GM18873 (cell line): ENCODE measurements around the gene SATL1.
"Not testable (repeated sequence)": the region's sequence is repeated elsewhere in the genome, so short reads cannot be mapped to it uniquely, and the experiment has no call there.

Experiments used
- ATAC-seq: cut with Tn5 transposase; IDR thresholded peaks from one replicate; pipeline ENCODE4 v1.9.1; 2021; ENCODE audit warnings: mild to moderate bottlenecking, moderate library complexity, moderate number of reproducible peaks; ENCODE audit not compliant: unreplicated experiment, low FRiP score

Gene SATL1, protein sequence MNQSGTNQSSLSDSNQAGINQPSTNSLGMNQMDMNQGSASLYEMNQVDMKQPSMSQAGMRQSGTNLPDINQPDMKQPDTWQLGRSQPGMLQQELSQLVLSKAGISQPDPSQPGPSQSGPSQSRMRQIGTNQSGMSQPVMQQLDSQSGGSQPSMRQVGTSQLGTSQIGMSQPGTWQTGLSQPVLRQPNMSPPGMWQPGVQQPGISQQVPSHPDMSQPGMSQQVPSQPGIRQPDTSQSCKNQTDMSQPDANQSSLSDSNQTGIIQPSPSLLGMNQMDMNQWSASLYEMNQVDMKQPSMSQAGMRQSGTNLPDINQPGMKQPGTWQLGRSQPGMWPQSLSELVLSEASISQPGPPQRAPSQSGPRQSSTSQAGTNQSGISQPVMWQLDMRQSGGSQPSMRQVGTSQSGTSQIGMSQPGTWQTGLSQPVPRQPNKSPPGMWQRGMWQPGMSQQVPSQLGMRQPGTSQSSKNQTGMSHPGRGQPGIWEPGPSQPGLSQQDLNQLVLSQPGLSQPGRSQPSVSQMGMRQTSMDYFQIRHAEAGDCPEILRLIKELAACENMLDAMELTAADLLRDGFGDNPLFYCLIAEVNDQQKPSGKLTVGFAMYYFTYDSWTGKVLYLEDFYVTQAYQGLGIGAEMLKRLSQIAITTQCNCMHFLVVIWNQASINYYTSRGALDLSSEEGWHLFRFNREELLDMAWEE

DNA sequence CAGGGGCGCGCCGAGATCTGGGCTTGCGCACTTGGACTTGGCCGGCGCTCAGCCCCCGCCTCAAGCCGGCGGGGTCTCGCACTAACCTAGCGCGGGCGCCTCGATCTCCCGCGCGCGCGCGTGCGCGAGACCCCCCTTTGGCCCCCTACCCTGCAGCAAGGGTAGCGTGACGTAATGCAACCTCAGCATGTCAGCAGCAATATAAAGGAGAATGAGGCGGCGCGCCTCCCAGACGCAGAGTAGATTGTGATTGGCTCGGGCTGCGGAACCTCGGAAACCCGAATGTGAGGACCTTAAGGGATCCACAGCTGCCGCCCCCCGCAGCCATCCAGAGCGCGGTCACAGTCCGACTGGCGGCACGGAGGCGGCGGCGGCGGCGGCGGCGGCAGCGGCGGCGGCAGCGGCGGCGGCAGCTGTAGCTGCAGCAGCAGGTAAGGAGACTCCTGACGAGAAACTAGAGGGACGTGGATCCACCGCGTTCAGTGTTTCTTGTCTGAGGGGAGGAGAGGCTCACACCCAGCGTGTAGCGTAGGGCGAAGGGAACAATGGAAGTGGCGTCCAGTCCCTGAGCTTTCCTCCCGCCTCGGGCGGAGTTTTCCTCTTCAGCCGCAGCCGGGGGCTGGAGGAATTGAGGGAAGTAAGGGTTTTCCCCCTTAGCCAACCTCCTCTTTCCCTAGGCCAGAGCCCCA lies at the start of gene SATL1, which contains the start of gene ZNF711:
TSS of gene SATL1 (minus strand) at position 19 of the 689 bp plus-strand sequence. CDS start 134,811 bp downstream, outside the sequence.
TSS of gene ZNF711 (plus strand) at position 231 of the 689 bp plus-strand sequence. CDS start 3,582 bp downstream, outside the sequence.
- peak; percentile 56 for ATAC-seq

DNA sequence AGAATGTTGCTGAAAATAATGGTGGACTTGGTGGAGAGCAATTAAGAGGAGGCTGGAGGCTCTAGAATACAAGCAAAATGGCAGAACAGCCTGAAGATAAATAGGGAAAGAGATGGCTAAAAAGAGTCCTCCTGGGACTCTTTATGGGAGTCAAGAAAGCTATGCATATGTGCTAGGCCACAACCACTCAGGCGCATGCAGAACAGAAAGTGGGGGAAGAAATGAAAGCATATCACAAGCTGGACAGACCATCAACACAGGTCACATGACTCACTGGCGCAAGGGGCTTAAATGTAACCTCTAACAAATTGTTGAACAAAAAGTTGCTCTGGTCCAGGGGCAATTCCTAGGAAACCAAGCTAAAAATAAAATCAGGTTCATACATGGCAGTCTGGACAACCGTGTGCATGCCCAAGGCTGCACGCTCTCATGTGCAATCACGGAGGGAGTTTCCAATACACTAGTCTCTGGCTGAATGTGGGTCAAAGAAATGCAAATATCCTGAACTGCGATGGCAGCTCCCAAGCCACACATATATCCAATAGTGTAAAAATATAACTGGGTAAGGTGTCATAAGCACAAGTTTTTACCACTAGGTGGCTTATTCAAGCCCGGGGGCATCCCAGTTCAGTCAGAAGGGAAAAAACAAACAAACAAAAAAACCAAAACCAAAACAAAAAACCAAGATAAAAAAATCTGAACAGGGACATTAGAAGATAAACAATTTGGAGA lies 45.6 kb upstream of the SATL1 start:
- ATAC-seq: no peak

GRCh38 chrX:85285286-85285685 lies 41.7 kb upstream of the SATL1 start:
- ATAC-seq: not testable (repeated sequence)

- ATAC-seq: no peak
Measured at GRCh38 chrX:85244450-85245211, 1.1 kb upstream of the SATL1 start.

DNA sequence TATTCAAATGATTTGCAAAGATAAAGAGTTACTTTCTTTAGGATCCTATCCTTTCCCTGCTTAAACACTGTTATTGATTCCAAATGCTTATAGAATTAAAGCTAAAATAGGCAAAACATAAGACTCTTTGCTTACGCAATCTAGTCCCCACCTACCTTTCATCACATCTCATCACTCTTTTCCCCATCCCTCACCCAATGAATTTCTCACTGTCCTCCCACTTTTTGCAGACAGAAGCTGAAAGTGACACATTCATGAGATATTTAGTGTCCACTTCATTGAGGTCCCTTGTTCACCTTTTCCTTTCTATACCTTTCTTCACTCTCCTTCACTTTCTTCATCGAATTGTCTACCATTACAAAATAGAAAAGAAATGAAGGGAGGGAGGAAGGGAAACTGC lies 424 bp downstream of the SATL1 start:
- no peak for ATAC-seq

GRCh38 chrX:85223359-85223758 lies 20.2 kb downstream of the SATL1 start:
- ATAC-seq: no peak

DNA sequence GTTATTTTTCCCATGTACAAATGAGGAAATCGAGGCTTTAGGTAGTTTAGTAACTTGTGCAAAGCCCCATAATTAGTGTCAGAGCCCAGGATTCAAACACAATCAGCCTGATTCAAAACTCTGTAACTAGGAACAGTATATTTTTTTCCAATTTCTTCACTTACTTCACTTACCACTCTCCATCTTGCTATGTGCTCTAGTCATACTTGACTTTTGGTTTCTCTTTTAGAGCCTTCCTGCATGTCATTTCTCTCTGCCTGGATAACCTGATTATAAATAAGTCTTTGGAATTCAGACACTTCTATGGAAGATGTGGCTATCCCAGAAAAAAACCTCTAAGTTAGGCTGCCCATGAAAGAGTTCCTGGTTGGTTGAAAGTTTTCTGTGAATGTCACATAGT lies 22.2 kb downstream of the SATL1 start:
- no peak for ATAC-seq

GRCh38 chrX:85215946-85216345 lies 27.6 kb downstream of the SATL1 start:
- no peak for ATAC-seq

DNA sequence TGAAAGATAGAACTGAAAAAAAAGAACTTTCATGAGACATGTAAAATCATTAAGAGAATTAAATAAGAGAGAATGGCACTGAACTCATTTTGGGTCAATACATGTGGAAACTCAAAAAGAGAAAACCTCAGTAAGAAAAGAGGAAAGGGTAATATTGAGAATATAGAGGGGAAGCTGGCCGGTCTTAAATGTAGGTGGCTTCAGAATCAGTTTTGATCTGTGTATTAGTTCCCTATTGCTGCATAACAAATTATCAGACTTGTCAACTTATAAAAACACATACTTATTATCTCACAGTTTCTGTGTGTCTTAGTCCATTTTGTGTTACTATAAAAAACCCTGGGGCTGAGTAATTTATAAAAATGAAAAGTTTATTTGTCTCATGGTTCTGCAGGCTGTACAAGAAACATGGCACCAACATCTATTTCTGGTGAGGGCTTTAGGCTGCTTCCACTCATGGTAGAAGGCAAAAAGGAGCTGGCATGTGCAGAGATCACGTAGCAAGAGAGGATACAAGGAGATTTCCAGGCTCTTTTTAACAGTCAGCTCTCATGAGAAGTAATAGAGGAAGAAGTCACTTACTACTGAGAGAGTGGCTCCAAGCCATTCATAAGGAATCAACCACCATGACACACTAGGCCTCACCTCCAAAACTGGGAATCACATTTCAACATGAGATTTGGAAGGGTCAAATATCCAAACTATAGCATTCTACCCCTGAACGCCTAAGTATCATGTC lies 29.6 kb downstream of the SATL1 start:
- ATAC-seq: no peak

- ATAC-seq: no peak
Measured at GRCh38 chrX:85203461-85203970, 40.1 kb downstream of the SATL1 start.

GRCh38 chrX:85196319-85196718 lies 47.3 kb downstream of the SATL1 start:
- no peak for ATAC-seq

- no peak for ATAC-seq
Measured at GRCh38 chrX:85159644-85160043, 83.9 kb downstream of the SATL1 start.

DNA sequence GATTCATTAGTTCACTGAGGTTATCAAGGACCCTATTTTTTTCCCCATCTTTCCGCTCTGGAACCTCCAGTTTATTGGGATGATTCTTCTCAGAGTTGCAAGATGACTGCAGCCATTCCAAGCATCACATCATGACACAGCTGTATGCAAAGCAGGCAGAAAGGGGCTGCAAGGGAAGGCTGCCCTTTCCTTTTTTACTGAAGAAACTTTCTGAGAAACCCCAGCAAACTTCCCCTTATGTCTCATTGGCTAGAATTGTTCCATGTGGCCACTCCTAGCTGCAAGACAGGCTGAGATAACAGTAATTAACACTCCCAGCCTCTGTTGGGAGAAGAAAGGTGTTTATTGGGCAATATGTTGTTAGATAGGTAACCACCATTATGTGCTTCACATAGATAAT lies 102.6 kb downstream of the SATL1 start:
- no peak for ATAC-seq

GRCh38 chrX:85139422-85139821 lies 104.2 kb downstream of the SATL1 start:
- ATAC-seq: no peak

GRCh38 chrX:85136409-85136808 lies 107.2 kb downstream of the SATL1 start:
- no peak for ATAC-seq

DNA sequence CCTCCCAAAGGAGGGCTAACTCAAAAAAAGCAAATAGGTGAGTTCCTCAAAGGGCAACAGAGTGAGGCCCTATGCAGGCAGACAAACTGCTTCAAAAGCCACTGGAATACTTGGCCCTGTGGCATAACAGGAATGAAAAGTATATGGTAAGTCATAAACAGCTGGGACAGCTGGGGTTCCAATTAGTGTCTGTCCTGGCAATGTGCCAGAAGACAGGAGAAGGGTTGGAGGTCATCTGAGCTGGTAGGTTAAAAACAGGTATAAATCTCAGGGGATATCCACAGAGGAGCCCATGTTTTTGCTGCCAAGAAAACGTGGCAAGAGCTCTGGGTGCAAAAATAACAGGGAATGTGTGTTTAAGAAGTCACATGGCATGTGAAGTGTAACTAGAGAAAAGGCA lies 128.3 kb downstream of the SATL1 start:
- ATAC-seq: no peak

- no peak for ATAC-seq
Measured at GRCh38 chrX:85114776-85115175, 128.8 kb downstream of the SATL1 start.

- ATAC-seq: no peak
Measured at GRCh38 chrX:85114171-85114570, 129.4 kb downstream of the SATL1 start.

GRCh38 chrX:85113746-85114145 lies 129.8 kb downstream of the SATL1 start:
- ATAC-seq: no peak
